IMR-90 (cell line): ENCODE results near the gene ALOX12. TPM values are rescaled to one million over a fixed set of nuclear protein-coding genes. Genes with fewer than 3 reads are reported as not detected.

ENCODE experiments used
- ATAC-seq: fragments of 200-7000 bp; cut with Tn5 transposase; 2 replicates; pipeline ENCODE4 v1.9.1; 2020; ENCODE audit warnings: low read depth, mild to moderate bottlenecking, moderate library complexity
- BruUV-seq: library from RNA; stranded (reverse); fragments of 400-500 nt; replicated peaks from 2 replicates; lab custom pipeline; 2021; lab: Mats Ljungman, UMichigan
- CTCF ChIA-PET: fragments of 300-600 bp; formaldehyde crosslinking; extraction: SDS; loops from one replicate; lab custom pipeline; 2021; ENCODE audit warnings: antibody characterized with exemption; lab: Yijun Ruan, JAX
- POLR2A ChIA-PET: fragments of 300-600 bp; sonication (Branson Sonifier 250); formaldehyde crosslinking; loops from one replicate; lab custom pipeline; 2022; ENCODE audit warnings: antibody characterized with exemption; ENCODE audit not compliant: unreplicated experiment; lab: Charles Lee
- DNase-seq: peaks from one replicate; pipeline ENCODE4 v3.0.0; 2013
- H2AFZ ChIP-seq: replicated peaks from 2 replicates; pipeline ENCODE3; 2013; ENCODE audit warnings: low read length, mild to moderate bottlenecking; ENCODE audit not compliant: poor library complexity
- H2AK5ac ChIP-seq: 2 replicates; pipeline ENCODE4 v1.6.1; 2013; ENCODE audit warnings: low read depth, low read length, inconsistent platforms
- H2AK9ac ChIP-seq: replicated peaks from 2 replicates; pipeline ENCODE3; 2013; ENCODE audit warnings: mild to moderate bottlenecking, low read depth, low read length, moderate library complexity; ENCODE audit not compliant: poor library complexity
- H2BK120ac ChIP-seq: 2 replicates; pipeline ENCODE4 v1.6.1; 2013; ENCODE audit warnings: low read depth, low read length, inconsistent platforms
- H2BK15ac ChIP-seq: 3 replicates; pipeline ENCODE4 v1.6.1; 2013; ENCODE audit warnings: low read depth, low read length, inconsistent platforms
- H2BK20ac ChIP-seq: 2 replicates; pipeline ENCODE4 v1.6.1; 2013; ENCODE audit warnings: low read depth, mild to moderate bottlenecking, inconsistent platforms, low read length, moderate library complexity
- H2BK5ac ChIP-seq: 2 replicates; pipeline ENCODE4 v1.6.1; 2013; ENCODE audit warnings: mild to moderate bottlenecking, low read depth, low read length, inconsistent platforms; ENCODE audit not compliant: poor library complexity, severe bottlenecking
- H3K14ac ChIP-seq: replicated peaks from 2 replicates; pipeline ENCODE4 v1.6.1; 2013; ENCODE audit warnings: low read depth, low read length, inconsistent platforms
- H3K18ac ChIP-seq: 2 replicates; pipeline ENCODE4 v1.6.1; 2013; ENCODE audit warnings: low read depth, low read length, control low read depth
- H3K23ac ChIP-seq: 2 replicates; pipeline ENCODE4 v1.6.1; 2013; ENCODE audit warnings: low read depth, low read length, inconsistent platforms
- H3K27ac ChIP-seq: 2 replicates; pipeline ENCODE4 v1.5.1; 2013; ENCODE audit warnings: mild to moderate bottlenecking, control low read depth, low read length; ENCODE audit not compliant: insufficient read depth
- H3K27me3 ChIP-seq: 2 replicates; pipeline ENCODE4 v1.6.1; 2013; ENCODE audit warnings: low read length; ENCODE audit not compliant: control insufficient read depth, insufficient read depth
- H3K36me3 ChIP-seq: 2 replicates; pipeline ENCODE4 v1.6.1; 2013; ENCODE audit warnings: low read length, mixed read lengths; ENCODE audit not compliant: control insufficient read depth, insufficient read depth
- H3K4ac ChIP-seq: 2 replicates; pipeline ENCODE4 v1.6.1; 2013; ENCODE audit warnings: low read depth, low read length, inconsistent platforms
- H3K4me1 ChIP-seq: 2 replicates; pipeline ENCODE4 v1.6.1; 2013; ENCODE audit warnings: low read length, mixed read lengths; ENCODE audit not compliant: control insufficient read depth, insufficient read depth
- H3K4me2 ChIP-seq: 2 replicates; pipeline ENCODE4 v1.6.1; 2013; ENCODE audit warnings: low read depth, mild to moderate bottlenecking, control low read depth, low read length, moderate library complexity
- H3K4me3 ChIP-seq: 2 replicates; pipeline ENCODE4 v1.5.1; 2013; ENCODE audit warnings: low read depth, mild to moderate bottlenecking, control low read depth, low read length, moderate library complexity; ENCODE audit not compliant: insufficient read depth
- H3K56ac ChIP-seq: 2 replicates; pipeline ENCODE4 v1.6.1; 2013; ENCODE audit warnings: low read length, inconsistent platforms; ENCODE audit not compliant: insufficient read depth; ENCODE audit errors: extremely low read depth
- H3K79me1 ChIP-seq, 2 experiments: 2 replicates each; pipeline ENCODE4 v1.6.1; 2013; ENCODE audit warnings: low read length in 2 of 2, inconsistent platforms in 1 of 2, low read depth in 1 of 2
- H3K9ac ChIP-seq: 2 replicates; pipeline ENCODE4 v1.6.1; 2013; ENCODE audit warnings: low read depth, low read length, control low read depth
- H3K9me1 ChIP-seq: 2 replicates; pipeline ENCODE4 v1.6.1; 2013; ENCODE audit warnings: low read length, inconsistent platforms; ENCODE audit not compliant: insufficient read depth
- H3K9me3 ChIP-seq: 2 replicates; pipeline ENCODE4 v1.6.1; 2013; ENCODE audit warnings: low read length; ENCODE audit not compliant: control insufficient read depth, insufficient read depth
- H4K20me1 ChIP-seq: 2 replicates; pipeline ENCODE4 v1.6.1; 2013; ENCODE audit warnings: low read length, inconsistent platforms; ENCODE audit not compliant: insufficient read depth
- H4K5ac ChIP-seq: 2 replicates; pipeline ENCODE4 v1.6.1; 2013; ENCODE audit warnings: mild to moderate bottlenecking, low read depth, low read length, control low read depth
- H4K8ac ChIP-seq, 2 experiments: 2 replicates each; pipeline ENCODE4 v1.6.1; 2013; ENCODE audit warnings: low read depth in 2 of 2, low read length in 2 of 2, control low read depth in 1 of 2, inconsistent platforms in 1 of 2
- H4K91ac ChIP-seq: 2 replicates; pipeline ENCODE4 v1.6.1; 2013; ENCODE audit warnings: low read depth, low read length, inconsistent platforms; ENCODE audit not compliant: insufficient read depth
- BHLHE40 ChIP-seq: fragments of 150-350 bp; IDR thresholded peaks from 2 replicates; pipeline ENCODE4 v1.6.1; 2016; ENCODE audit warnings: mild to moderate bottlenecking, low read depth, low read length
- CEBPB ChIP-seq: IDR thresholded peaks from 2 replicates; pipeline ENCODE4 v1.6.1; 2012; ENCODE audit warnings: low read depth, low read length, improper control_type of control experiment
- CHD1 ChIP-seq: IDR thresholded peaks from 2 replicates; pipeline ENCODE4 v1.6.1; 2012; ENCODE audit warnings: low read depth, low read length, improper control_type of control experiment
- ELK1 ChIP-seq: fragments of 150-350 bp; IDR thresholded peaks from 2 replicates; pipeline ENCODE4 v1.6.1; 2016; ENCODE audit warnings: low read depth, mild to moderate bottlenecking, low read length, moderate library complexity, borderline replicate concordance
- FOS ChIP-seq: fragments of 150-350 bp; IDR thresholded peaks from 2 replicates; pipeline ENCODE4 v1.6.1; 2016; ENCODE audit warnings: low read depth, low read length
- MAFK ChIP-seq: IDR thresholded peaks from 2 replicates; pipeline ENCODE4 v1.6.1; 2012; ENCODE audit warnings: low read depth, low read length, improper control_type of control experiment
- MAZ ChIP-seq: IDR thresholded peaks from 2 replicates; pipeline ENCODE4 v1.6.1; 2012; ENCODE audit warnings: low read depth, mild to moderate bottlenecking, low read length, improper control_type of control experiment, moderate library complexity, borderline replicate concordance
- MXI1 ChIP-seq: IDR thresholded peaks from 2 replicates; pipeline ENCODE4 v1.6.1; 2012; ENCODE audit warnings: low read depth, mild to moderate bottlenecking, low read length, moderate library complexity, borderline replicate concordance
- NFE2L2 ChIP-seq: fragments of 150-350 bp; IDR thresholded peaks from 2 replicates; pipeline ENCODE4 v1.6.1; 2016; ENCODE audit warnings: low read depth, mild to moderate bottlenecking, low read length
- POLR2A ChIP-seq: IDR thresholded peaks from 2 replicates; pipeline ENCODE4 v1.6.1; 2012; ENCODE audit warnings: mild to moderate bottlenecking, low read depth, low read length
- RAD21 ChIP-seq: IDR thresholded peaks from 2 replicates; pipeline ENCODE4 v1.6.1; 2012; ENCODE audit warnings: low read length, improper control_type of control experiment
- RCOR1 ChIP-seq: IDR thresholded peaks from 2 replicates; pipeline ENCODE4 v1.6.1; 2012; ENCODE audit warnings: mild to moderate bottlenecking, low read length, improper control_type of control experiment; ENCODE audit not compliant: insufficient replicate concordance
- SMC3 ChIP-seq: fragments of 150-350 bp; IDR thresholded peaks from 2 replicates; pipeline ENCODE4 v1.6.1; 2016; ENCODE audit warnings: low read depth, mild to moderate bottlenecking, antibody characterized with exemption, low read length, moderate library complexity
- USF2 ChIP-seq: fragments of 150-350 bp; IDR thresholded peaks from 2 replicates; pipeline ENCODE4 v1.6.1; 2017; ENCODE audit warnings: mild to moderate bottlenecking, antibody characterized with exemption, low read length, low read depth
- WGBS, 2 experiments: methylation state at CpG; one replicate each; pipeline versions ENCODE4 v1.1.5 to v1.1.7; 2013; ENCODE audit warnings: missing lambda C conversion rate in 2 of 2; ENCODE audit not compliant: insufficient read length in 1 of 2; ENCODE audit errors: extremely low coverage in 2 of 2; 5-methylcytosine and 5-hydroxymethylcytosine counted together
- dilution Hi-C: fragments of 300-500 bp; cut with HindIII; formaldehyde crosslinking; loops from one replicate; pipeline ENCODE4 v1.14.3; 2018; ENCODE audit warnings: low sequenced_read_pairs; ENCODE audit not compliant: unreplicated experiment
- in situ Hi-C: fragments of 300-500 bp; cut with MboI; formaldehyde crosslinking; loops from 3 replicates; pipeline ENCODE4 v1.14.3; 2019; ENCODE audit warnings: low sequenced_read_pairs, inconsistent platforms, mixed read lengths
- intact Hi-C: fragments of 100-400 bp; cut with micrococcal nuclease; formaldehyde crosslinking; loops from 2 replicates; pipeline ENCODE4 v1.10.0; 2022
- polyA plus RNA-seq, 3 experiments: library from polyadenylated mRNA; depleted of rRNA; stranded (reverse); fragments of >200 nt; gene quantifications; 2 replicates each; pipeline ENCODE4 v1.2.3, GENCODE V29; 2012; ENCODE audit warnings: low replicate concordance in 1 of 3
- total RNA-seq: library from RNA; depleted of rRNA; stranded (reverse); fragments of >200 nt; gene quantifications from 2 replicates; pipeline ENCODE4 v1.2.3, GENCODE V29; 2012

The ALOX12 gene
- total and polyA plus RNA-seq, 2 of the 4 experiments (the other 2 are of a cell fraction) = 0.03 TPM; not detected in 1

DNA sequence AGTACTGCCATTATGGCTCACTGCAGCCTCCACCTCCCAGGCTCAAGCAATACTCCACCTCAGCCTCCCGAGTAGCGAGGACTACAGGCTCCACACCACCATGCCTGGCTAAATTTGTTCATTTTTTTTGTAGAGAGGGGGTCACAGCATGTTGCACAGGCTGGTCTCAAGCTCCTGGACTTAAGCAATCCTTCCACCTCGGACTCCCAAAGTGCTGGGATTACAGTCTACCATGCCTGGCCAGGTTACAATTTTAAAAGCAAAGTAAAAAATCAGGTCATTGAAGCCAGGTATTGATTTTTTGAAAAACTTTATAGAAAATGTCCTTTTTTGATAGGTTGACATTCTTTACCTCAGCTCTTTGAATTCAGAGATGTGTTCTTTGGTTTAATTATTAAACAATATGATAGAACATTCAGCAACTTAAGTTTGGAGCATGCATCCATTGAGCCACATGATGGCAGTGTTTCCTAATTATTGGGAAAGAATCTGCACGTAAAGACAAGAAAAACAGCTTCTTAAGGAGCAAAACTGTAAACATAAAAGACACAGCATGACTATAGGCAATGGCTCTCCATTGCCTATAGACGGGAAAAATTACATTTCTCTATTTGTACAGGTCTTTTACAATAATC lies 49.8 kb downstream of the ALOX12 start (continued):
- TF ChIP-seq RCOR1 = no peak

- H3K27ac ChIP-seq = no peak overlapping the region
- H3K9me1 ChIP-seq = no peaks in the 10 kb centered on the region
- no peak overlapping the region for H3K4ac ChIP-seq
- dilution Hi-C loops = no loop called here
- H4K20me1 ChIP-seq = no peaks in the 10 kb centered on the region
- H2AFZ ChIP-seq = peak overlapping the region; percentile 77
- H3K27me3 ChIP-seq = peaks cover 32% of the 10 kb centered on the region
- H3K56ac ChIP-seq = no peak overlapping the region
- no peak overlapping the region for H4K5ac ChIP-seq
- no peaks in the 10 kb centered on the region for H3K9me3 ChIP-seq
- no peak overlapping the region for H2BK20ac ChIP-seq
- no peaks in the 10 kb centered on the region for H3K79me1 ChIP-seq
- H3K14ac ChIP-seq = no peak overlapping the region
- no peak overlapping the region for H4K91ac ChIP-seq
- H3K4me2 ChIP-seq = peak overlapping the region; percentile 65
- H3K23ac ChIP-seq = no peak overlapping the region
- no peak overlapping the region for H2AK9ac ChIP-seq
- BruUV-seq = no TSS peak
- H2BK5ac ChIP-seq = no peak overlapping the region
- ChIA-PET POLR2A (no interaction called here), CTCF (interaction anchor here (0.7 to 2.6 kb wide), 14 partner anchors 10 to 642 kb away, joined by 3 to 21 read pairs (median 4); partner anchors contain the start of gene WRAP53)
- peaks cover 6% of the 10 kb centered on the region for H3K4me1 ChIP-seq
- H2AK5ac ChIP-seq = no peak overlapping the region
- intact Hi-C loops = loop anchor here (1.0 to 10.0 kb wide), 2 partner anchors 90 to 519 kb away; partner anchors contain the start of gene SENP3
- no peak overlapping the region for H2BK120ac ChIP-seq
- no peak overlapping the region for H3K9ac ChIP-seq
- no peak overlapping the region for H3K18ac ChIP-seq
- in situ Hi-C loops = loop anchor here (10.0 kb wide), 1 partner anchor 259 kb away; the partner anchor contains the start of gene EIF5A
- H4K8ac ChIP-seq = no peak overlapping the region
- DNase-seq = no peak
- no peak overlapping the region for H3K4me3 ChIP-seq
- no peaks in the 10 kb centered on the region for H3K36me3 ChIP-seq
- 0% methylated on average over 1 of the region's 15 CpGs; no CpG with 5 or more reads in 1 of the 2 experiments for WGBS, 2 experiments
- ATAC-seq = peak; percentile 15; the same call in 1 of the 2 replicates
- H2BK15ac ChIP-seq = no peak overlapping the region
- TF ChIP-seq RAD21 (no peak), MAZ (no peak), MAFK (no peak), POLR2A (no peak), NFE2L2 (no peak), USF2 (no peak), FOS (no peak), BHLHE40 (no peak), ELK1 (no peak), MXI1 (no peak), CEBPB (no peak), SMC3 (no peak), CHD1 (no peak)
Observed at GRCh38 chr17:7046127-7046724, 50.4 kb downstream of the ALOX12 start.
